Measurements from ENCODE around the gene TM4SF5.

TM4SF5 gene

DNA sequence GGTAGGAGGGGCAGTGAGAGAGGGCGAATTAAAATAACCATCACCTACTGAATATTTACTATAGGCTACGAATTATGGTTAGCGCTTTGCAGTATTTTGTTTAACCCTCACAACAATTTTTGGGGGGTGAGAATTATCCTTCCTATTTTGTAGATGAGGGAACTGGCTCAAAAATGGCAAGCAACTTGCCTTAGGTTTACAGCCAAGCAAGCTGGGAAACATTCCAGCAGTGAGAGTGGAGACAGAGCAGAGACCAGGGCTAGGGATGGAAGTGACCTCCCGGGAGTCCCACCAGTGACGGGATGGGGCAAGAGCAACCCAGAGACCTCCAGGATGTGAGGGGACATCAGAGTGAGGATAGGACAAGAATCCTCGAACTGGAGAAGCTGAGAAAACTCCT, 14.8 kb downstream of the TM4SF5 start:
- Histone ChIP-seq H3K4me3 (peak overlapping the region; percentile 9 to 33), H3K36me3 (no peaks in the 10 kb centered on the region), H3K27me3 (peaks cover 0 to 37% of the 10 kb centered on the region in 2 donors), H3K4me1 (peaks cover 0 to 46% (median 31%) of the 10 kb centered on the region in 4 donors), H3K27ac (no peak overlapping the region), H3K9me3 (no peaks in the 10 kb centered on the region)
- TF ChIP-seq, protein P1, sequence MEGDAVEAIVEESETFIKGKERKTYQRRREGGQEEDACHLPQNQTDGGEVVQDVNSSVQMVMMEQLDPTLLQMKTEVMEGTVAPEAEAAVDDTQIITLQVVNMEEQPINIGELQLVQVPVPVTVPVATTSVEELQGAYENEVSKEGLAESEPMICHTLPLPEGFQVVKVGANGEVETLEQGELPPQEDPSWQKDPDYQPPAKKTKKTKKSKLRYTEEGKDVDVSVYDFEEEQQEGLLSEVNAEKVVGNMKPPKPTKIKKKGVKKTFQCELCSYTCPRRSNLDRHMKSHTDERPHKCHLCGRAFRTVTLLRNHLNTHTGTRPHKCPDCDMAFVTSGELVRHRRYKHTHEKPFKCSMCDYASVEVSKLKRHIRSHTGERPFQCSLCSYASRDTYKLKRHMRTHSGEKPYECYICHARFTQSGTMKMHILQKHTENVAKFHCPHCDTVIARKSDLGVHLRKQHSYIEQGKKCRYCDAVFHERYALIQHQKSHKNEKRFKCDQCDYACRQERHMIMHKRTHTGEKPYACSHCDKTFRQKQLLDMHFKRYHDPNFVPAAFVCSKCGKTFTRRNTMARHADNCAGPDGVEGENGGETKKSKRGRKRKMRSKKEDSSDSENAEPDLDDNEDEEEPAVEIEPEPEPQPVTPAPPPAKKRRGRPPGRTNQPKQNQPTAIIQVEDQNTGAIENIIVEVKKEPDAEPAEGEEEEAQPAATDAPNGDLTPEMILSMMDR (IDR thresholded peaks at IDR 0.05): no peak
- intact Hi-C loops (cut with DNase I; ENCODE audit: low total_unique reads): loop anchor here (5.0 kb wide), 3 partner anchors 46 to 96 kb away; partner anchors contain the start of genes MED11 and MINK1
- DNase-seq: no peak

DNA sequence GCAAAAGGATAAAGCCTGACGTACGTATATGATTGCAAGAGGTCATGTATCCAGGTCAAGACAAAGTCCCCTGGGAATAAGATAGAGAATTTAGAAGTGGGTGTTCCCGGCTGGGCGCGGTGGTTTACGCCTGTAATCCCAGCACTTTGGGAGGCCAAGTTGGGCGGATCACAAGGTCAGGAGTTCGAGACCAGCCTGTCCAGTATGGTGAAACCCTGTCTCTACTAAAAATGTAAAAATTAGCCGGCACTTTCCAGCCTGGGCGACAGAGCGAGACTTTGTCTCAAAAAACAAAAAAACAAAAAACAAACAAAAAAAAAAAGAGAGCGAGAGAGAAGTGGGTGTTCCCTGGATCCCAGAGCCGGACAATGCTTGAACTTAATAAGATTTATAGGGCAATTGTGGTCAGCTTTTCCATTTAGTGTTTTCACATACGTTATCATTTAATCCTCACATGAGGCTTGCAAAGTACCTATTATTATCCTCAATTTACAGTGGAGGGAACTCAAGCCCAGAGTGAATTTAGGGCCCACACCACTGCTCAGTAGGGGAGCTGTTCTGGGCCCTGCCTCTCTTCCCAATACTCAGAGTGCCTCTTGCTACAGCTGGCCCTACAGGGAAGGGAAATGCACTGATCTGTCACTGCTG, 16.6 kb downstream of the TM4SF5 start:
- peaks cover 0 to 46% (median 31%) of the 10 kb centered on the region in 4 donors for H3K4me1 ChIP-seq
- no peak for DNase-seq

DNA sequence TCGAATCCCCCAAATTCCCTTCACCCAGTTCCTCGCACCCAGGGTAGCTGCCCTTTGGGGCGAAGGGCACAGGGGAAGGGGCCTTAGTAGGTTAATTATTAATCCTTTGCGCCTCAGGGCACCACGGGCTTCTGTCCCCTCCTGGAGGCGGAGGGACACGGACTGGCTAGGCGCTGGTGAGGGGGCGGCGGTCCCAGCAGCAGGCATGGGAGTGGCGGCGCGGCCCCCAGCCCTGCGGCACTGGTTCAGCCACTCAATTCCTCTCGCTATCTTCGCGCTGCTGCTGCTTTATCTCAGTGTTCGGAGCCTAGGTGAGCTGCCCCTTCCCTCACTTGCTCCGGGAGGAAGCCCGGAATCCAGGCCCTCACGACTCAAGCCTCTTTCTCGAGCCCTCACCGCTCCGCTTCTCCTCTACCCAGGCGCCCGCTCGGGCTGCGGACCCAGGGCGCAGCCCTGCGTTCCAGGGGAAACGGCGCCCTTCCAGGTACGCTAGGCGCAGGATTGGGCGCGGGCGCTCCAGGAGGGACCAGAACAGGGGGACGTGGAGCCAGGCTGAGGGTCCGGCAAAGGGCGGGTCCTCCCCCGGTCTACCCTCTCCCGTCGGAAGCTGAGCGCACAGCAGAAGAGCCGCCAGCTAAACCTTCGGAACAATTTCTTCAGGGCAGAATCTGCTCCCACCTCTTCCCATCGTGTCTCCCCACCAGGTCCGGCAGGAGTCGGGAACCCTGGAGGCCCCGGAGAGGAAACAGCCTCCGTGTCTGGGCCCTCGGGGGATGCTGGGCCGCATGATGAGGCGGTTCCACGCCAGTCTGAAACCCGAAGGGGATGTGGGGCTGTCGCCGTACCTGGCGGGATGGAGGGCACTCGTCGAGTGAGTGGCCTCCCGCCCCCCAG, 17.4 kb downstream of the TM4SF5 start, which contains the start of gene GLTPD2:
Gene GLTPD2, plus strand, starts transcription at position 158 of the 894 bp plus-strand sequence. Its CDS starts 48 bp downstream, at position 206.
- Histone ChIP-seq H3K36me3 (no peaks in the 10 kb centered on the region), H3K4me3 (peak within 1 kb of the TSS; percentile 66 to 73), H3K9me3 (no peaks in the 10 kb centered on the region), H3K4me1 (peaks cover 0 to 46% (median 31%) of the 10 kb centered on the region in 4 donors), H3K27me3 (peaks cover 0 to 13% of the 10 kb centered on the region in 2 donors), H3K27ac (peak within 1 kb of the TSS; percentile 86 to 89)
- no peak for DNase-seq
- TF ChIP-seq, protein P1 (IDR thresholded peaks at IDR 0.05): no peak
- intact Hi-C loops (cut with DNase I; ENCODE audit: low total_unique reads): loop anchor here (5.0 kb wide), 3 partner anchors 43 to 93 kb away; partner anchors contain the start of genes MED11 and MINK1

More for the DNA sequence above, 16.6 kb downstream of the TM4SF5 start:
- intact Hi-C loops (cut with DNase I; ENCODE audit: low total_unique reads): loop anchor here (5.0 kb wide), 3 partner anchors 44 to 94 kb away; partner anchors contain the start of genes MED11 and MINK1
- Histone ChIP-seq H3K36me3 (no peaks in the 10 kb centered on the region), H3K27ac (no peak overlapping the region), H3K27me3 (peaks cover 0 to 20% of the 10 kb centered on the region in 2 donors), H3K4me3 (no peak overlapping the region), H3K9me3 (no peaks in the 10 kb centered on the region)
- TF ChIP-seq, protein P1 (IDR thresholded peaks at IDR 0.05): no peak

DNA sequence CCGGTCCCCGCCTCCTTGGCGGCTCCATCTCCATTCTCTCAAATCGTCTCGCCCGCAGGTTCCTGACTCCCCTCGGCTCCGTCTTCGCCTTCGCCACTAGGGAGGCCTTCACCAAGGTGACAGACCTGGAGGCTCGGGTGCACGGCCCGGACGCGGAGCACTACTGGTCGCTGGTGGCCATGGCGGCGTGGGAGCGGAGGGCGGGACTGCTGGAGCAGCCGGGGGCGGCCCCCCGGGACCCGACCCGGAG, 17.9 kb downstream of the TM4SF5 start:
- peaks cover 0 to 46% (median 31%) of the 10 kb centered on the region in 4 donors for H3K4me1 ChIP-seq
- H3K27me3 ChIP-seq: peaks cover 0 to 9% of the 10 kb centered on the region in 2 donors
- intact Hi-C loops (cut with DNase I; ENCODE audit: low total_unique reads): loop anchor here (5.0 kb wide), 3 partner anchors 43 to 93 kb away; partner anchors contain the start of genes MED11 and MINK1
- H3K4me3 ChIP-seq: peak overlapping the region; percentile 66 to 73
- no peak for DNase-seq
- peak overlapping the region; percentile 86 to 89 for H3K27ac ChIP-seq
- TF ChIP-seq, protein P1 (IDR thresholded peaks at IDR 0.05): no peak
- H3K36me3 ChIP-seq: no peaks in the 10 kb centered on the region
- H3K9me3 ChIP-seq: no peaks in the 10 kb centered on the region

DNA sequence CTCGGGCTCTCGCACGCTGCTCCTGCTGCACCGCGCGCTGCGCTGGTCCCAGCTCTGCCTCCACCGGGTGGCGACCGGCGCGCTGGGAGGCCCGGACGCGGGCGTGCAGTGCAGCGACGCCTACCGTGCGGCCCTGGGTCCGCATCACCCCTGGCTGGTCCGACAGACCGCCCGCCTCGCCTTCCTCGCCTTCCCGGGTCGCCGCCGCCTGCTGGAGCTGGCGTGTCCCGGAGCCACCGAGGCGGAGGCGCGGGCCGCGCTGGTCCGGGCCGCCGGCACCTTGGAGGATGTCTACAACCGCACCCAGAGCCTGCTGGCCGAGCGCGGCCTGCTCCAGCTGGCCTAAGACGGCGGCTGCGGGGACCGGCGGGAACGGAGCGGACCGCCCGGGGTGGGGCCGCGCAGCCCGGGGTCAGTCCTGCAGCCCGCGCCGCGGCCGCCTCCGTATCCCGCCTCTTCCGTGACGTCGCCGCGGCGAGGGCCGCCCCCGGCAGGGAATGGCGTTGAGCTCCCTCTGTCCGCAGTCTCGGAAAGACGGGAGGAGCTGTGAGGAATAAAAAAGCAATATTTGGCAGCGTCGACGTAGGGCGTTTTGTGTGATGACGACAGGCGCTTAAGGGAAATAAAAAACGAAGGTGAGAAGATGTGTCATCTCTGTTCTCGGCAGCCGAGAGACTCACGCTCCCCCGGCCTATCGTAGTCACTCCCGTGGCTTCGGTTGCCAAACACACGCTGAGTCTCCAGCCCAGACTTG, 18.4 kb downstream of the TM4SF5 start:
- intact Hi-C loops (cut with DNase I; ENCODE audit: low total_unique reads): loop anchor here (5.0 kb wide), 3 partner anchors 42 to 92 kb away; partner anchors contain the start of genes MED11 and MINK1
- peak; percentile 77 to 90 for DNase-seq
- peaks cover 0 to 8% of the 10 kb centered on the region in 2 donors for H3K27me3 ChIP-seq
- H3K36me3 ChIP-seq: no peaks in the 10 kb centered on the region
- H3K4me1 ChIP-seq: peaks cover 0 to 44% (median 30%) of the 10 kb centered on the region in 4 donors
- TF ChIP-seq, protein P1 (IDR thresholded peaks at IDR 0.05): peak; percentile 79 to 81
- H3K4me3 ChIP-seq: peak overlapping the region; percentile 66 to 73
- H3K27ac ChIP-seq: peak overlapping the region; percentile 86 to 89
- no peaks in the 10 kb centered on the region for H3K9me3 ChIP-seq

All from tibial artery (tissue), 4 donors.